PC-3 (cell line): ENCODE data around the gene SLC9A9.

Experiments
- EZH2 ChIP-seq: fragments of 300-600 bp; sonication (generic); IDR thresholded peaks from one replicate; pipeline ENCODE4 v1.6.1; 2017; ENCODE audit warnings: antibody characterized with exemption, mild to moderate bottlenecking, low read length; ENCODE audit not compliant: unreplicated experiment
- EZH2phosphoT487 ChIP-seq: fragments of 300-600 bp; sonication (generic); IDR thresholded peaks from 2 replicates; pipeline ENCODE4 v1.6.1; 2018; ENCODE audit warnings: mild to moderate bottlenecking, antibody characterized with exemption, low read length, borderline replicate concordance
- TF ChIP-seq, protein P1 (sequence below): fragments of 300-600 bp; sonication (generic); conservative IDR thresholded peaks from 2 replicates; pipeline ENCODE4 v1.5.1; 2017; ENCODE audit warnings: antibody characterized with exemption, low read depth, mild to moderate bottlenecking, low read length

DNA sequence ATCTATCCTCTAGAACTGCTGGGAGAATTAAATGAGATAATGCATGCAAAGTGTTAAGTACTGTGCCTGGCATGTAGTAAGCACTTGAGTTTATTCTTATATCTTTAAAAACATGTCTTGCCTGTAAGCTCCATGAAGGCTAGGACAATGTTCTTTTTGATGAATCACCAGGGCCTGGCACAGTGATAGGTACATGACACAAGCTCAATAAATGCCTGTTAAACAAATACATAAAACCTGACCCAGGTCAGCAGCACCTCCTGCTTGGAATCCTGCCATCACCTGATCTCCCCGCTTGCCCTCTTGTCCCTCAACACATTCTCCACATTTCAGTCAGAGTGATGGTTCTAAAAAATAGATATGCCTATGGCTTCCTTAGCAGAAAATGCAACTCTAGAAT, 541.9 kb downstream of the SLC9A9 start:
- TF ChIP-seq, protein P1, sequence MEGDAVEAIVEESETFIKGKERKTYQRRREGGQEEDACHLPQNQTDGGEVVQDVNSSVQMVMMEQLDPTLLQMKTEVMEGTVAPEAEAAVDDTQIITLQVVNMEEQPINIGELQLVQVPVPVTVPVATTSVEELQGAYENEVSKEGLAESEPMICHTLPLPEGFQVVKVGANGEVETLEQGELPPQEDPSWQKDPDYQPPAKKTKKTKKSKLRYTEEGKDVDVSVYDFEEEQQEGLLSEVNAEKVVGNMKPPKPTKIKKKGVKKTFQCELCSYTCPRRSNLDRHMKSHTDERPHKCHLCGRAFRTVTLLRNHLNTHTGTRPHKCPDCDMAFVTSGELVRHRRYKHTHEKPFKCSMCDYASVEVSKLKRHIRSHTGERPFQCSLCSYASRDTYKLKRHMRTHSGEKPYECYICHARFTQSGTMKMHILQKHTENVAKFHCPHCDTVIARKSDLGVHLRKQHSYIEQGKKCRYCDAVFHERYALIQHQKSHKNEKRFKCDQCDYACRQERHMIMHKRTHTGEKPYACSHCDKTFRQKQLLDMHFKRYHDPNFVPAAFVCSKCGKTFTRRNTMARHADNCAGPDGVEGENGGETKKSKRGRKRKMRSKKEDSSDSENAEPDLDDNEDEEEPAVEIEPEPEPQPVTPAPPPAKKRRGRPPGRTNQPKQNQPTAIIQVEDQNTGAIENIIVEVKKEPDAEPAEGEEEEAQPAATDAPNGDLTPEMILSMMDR = no peak
- TF ChIP-seq EZH2 (no peak), EZH2phosphoT487 (no peak)
